ENCODE data around the gene SMIM36.

The SMIM36 gene

DNA sequence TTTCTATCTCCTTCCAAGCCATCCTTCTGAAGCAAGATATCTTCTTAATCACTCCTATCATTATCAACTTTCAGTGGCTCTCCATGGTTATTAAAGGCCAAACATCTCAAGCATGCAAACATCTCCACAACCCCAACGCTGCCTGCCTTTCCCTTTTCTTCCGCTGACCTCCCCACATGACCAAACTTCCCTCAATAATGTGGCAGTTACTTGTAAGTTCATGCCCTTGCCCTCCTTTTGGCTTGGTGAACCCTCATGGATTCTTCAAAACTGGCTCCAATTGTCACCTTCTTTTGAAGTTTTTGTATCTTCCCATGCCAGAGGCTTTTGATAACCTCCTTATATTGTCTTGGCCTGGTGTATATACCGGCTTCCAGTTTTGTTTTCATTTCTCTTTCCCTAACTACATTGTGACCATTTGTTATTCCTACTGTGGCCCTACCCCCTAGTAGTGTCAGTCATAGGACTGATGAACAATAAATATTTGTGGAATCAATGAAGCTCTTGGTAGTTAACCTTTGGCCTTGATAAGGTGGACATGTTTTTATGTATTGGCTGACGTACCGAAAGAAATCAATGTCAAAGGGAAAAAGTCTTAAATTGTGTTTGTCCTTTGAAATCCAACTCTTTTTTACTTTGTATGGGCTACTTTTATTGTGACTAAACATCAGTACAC is 19.9 kb upstream of the SMIM36 start (continued):
- TF ChIP-seq, protein P1, sequence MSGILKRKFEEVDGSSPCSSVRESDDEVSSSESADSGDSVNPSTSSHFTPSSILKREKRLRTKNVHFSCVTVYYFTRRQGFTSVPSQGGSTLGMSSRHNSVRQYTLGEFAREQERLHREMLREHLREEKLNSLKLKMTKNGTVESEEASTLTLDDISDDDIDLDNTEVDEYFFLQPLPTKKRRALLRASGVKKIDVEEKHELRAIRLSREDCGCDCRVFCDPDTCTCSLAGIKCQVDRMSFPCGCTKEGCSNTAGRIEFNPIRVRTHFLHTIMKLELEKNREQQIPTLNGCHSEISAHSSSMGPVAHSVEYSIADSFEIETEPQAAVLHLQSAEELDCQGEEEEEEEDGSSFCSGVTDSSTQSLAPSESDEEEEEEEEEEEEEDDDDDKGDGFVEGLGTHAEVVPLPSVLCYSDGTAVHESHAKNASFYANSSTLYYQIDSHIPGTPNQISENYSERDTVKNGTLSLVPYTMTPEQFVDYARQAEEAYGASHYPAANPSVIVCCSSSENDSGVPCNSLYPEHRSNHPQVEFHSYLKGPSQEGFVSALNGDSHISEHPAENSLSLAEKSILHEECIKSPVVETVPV (CRISPR knock-in tag; IDR thresholded peaks at IDR 0.05) = no peak
- TF ChIP-seq GLIS3 (CRISPR knock-in tag; IDR thresholded peaks at IDR 0.05) (no peak), BACH2 (CRISPR knock-in tag; IDR thresholded peaks at IDR 0.05; ENCODE audit: borderline replicate concordance) (no peak), SNAI2 (CRISPR knock-in tag; IDR thresholded peaks at IDR 0.05) (no peak), TOX (CRISPR knock-in tag; IDR thresholded peaks at IDR 0.05; ENCODE audit: borderline replicate concordance) (no peak)

DNA sequence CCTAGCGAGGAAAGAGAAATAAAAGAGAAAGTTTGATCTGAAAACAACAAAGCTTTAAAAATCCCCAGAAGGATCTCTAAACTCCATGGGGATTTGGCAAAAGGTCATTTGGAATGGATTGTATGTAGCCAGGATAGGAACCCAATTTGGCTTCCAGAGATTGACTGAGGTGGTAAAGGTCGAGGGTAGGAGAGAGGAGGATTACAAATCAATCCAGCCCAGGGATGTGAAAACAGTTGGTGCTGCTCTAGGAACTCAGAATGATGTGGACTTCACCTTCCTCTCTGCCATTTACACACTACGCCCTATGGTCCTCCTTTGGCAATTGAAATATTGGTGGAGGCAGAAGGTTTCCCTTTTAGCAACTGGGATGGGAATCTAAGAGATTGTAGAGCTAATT is 18.8 kb upstream of the SMIM36 start:
- TF ChIP-seq, protein P2, sequence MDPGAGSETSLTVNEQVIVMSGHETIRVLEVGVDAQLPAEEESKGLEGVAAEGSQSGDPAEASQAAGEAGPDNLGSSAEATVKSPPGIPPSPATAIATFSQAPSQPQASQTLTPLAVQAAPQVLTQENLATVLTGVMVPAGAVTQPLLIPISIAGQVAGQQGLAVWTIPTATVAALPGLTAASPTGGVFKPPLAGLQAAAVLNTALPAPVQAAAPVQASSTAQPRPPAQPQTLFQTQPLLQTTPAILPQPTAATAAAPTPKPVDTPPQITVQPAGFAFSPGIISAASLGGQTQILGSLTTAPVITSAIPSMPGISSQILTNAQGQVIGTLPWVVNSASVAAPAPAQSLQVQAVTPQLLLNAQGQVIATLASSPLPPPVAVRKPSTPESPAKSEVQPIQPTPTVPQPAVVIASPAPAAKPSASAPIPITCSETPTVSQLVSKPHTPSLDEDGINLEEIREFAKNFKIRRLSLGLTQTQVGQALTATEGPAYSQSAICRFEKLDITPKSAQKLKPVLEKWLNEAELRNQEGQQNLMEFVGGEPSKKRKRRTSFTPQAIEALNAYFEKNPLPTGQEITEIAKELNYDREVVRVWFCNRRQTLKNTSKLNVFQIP (CRISPR knock-in tag; IDR thresholded peaks at IDR 0.05; ENCODE audit: borderline replicate concordance, low read depth) = no peak
- TF ChIP-seq ZNF565 (CRISPR knock-in tag; conservative IDR thresholded peaks at IDR 0.05; ENCODE audit: low read depth) = no peak
- no peak for TF ChIP-seq ARNTL (CRISPR knock-in tag; IDR thresholded peaks at IDR 0.05; ENCODE audit: borderline replicate concordance, low read depth)
- TF ChIP-seq ZC3H10 (CRISPR knock-in tag; IDR thresholded peaks at IDR 0.05) = no peak
- no peak for TF ChIP-seq TOX (CRISPR knock-in tag; IDR thresholded peaks at IDR 0.05; ENCODE audit: borderline replicate concordance)
- TF ChIP-seq, protein P3, sequence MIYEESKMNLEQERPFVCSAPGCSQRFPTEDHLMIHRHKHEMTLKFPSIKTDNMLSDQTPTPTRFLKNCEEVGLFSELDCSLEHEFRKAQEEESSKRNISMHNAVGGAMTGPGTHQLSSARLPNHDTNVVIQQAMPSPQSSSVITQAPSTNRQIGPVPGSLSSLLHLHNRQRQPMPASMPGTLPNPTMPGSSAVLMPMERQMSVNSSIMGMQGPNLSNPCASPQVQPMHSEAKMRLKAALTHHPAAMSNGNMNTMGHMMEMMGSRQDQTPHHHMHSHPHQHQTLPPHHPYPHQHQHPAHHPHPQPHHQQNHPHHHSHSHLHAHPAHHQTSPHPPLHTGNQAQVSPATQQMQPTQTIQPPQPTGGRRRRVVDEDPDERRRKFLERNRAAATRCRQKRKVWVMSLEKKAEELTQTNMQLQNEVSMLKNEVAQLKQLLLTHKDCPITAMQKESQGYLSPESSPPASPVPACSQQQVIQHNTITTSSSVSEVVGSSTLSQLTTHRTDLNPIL (CRISPR knock-in tag; IDR thresholded peaks at IDR 0.05; ENCODE audit: low read depth) = no peak
- TF ChIP-seq ESRRG (CRISPR knock-in tag; IDR thresholded peaks at IDR 0.05) = no peak
- TF ChIP-seq OSR1 (CRISPR knock-in tag; IDR thresholded peaks at IDR 0.05) = no peak

DNA sequence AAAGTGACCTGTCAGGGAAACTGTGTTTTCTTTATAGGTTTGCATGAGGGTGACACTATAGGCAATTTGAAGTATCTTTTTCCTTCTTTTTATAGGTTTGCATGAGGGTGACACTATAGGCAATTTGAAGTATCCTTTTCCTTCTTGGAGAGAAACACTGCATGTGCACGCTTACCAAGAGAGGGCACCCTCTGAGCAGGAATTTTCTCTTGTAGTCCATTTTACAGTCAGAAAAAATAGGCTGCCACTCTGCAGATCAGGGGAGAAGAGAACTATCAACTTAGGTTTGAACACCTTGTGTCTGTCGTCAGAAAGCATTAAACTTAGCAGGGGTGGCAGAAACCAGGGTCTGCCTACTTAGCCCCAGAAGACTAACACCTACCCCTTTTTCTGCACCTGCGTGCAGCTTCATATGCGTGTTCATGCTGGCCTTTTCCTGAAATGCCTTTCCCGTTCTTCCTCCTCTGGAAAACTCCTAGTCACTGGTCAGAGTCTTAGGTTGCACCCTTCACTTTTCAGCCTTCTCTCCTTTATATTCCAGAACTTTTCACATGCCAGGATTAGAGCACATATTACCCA is 16.4 kb upstream of the SMIM36 start:
- TF ChIP-seq CSDC2 (CRISPR knock-in tag; IDR thresholded peaks at IDR 0.05) (no peak), OSR1 (CRISPR knock-in tag; IDR thresholded peaks at IDR 0.05) (no peak), RARB (CRISPR knock-in tag; IDR thresholded peaks at IDR 0.05) (no peak), ARNTL (CRISPR knock-in tag; IDR thresholded peaks at IDR 0.05; ENCODE audit: borderline replicate concordance, low read depth) (no peak), TOX (CRISPR knock-in tag; IDR thresholded peaks at IDR 0.05; ENCODE audit: borderline replicate concordance) (no peak), ZFP30 (CRISPR knock-in tag; IDR thresholded peaks at IDR 0.05) (no peak), GLIS3 (CRISPR knock-in tag; IDR thresholded peaks at IDR 0.05) (no peak), PPARA (CRISPR knock-in tag; IDR thresholded peaks at IDR 0.05; ENCODE audit: borderline replicate concordance) (no peak), ZNF8 (CRISPR knock-in tag; IDR thresholded peaks at IDR 0.05) (no peak), SNAI2 (CRISPR knock-in tag; IDR thresholded peaks at IDR 0.05) (no peak), TCF4 (CRISPR knock-in tag; IDR thresholded peaks at IDR 0.05; ENCODE audit: borderline replicate concordance) (no peak), BACH2 (CRISPR knock-in tag; IDR thresholded peaks at IDR 0.05; ENCODE audit: borderline replicate concordance) (no peak)
- TF ChIP-seq, protein P2 (CRISPR knock-in tag; IDR thresholded peaks at IDR 0.05; ENCODE audit: borderline replicate concordance, low read depth) = no peak
- TF ChIP-seq, protein P1 (CRISPR knock-in tag; IDR thresholded peaks at IDR 0.05) = no peak
- TF ChIP-seq, protein P4, sequence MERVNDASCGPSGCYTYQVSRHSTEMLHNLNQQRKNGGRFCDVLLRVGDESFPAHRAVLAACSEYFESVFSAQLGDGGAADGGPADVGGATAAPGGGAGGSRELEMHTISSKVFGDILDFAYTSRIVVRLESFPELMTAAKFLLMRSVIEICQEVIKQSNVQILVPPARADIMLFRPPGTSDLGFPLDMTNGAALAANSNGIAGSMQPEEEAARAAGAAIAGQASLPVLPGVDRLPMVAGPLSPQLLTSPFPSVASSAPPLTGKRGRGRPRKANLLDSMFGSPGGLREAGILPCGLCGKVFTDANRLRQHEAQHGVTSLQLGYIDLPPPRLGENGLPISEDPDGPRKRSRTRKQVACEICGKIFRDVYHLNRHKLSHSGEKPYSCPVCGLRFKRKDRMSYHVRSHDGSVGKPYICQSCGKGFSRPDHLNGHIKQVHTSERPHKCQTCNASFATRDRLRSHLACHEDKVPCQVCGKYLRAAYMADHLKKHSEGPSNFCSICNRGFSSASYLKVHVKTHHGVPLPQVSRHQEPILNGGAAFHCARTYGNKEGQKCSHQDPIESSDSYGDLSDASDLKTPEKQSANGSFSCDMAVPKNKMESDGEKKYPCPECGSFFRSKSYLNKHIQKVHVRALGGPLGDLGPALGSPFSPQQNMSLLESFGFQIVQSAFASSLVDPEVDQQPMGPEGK (CRISPR knock-in tag; IDR thresholded peaks at IDR 0.05; ENCODE audit: borderline replicate concordance) = no peak
- TF ChIP-seq, protein P5, sequence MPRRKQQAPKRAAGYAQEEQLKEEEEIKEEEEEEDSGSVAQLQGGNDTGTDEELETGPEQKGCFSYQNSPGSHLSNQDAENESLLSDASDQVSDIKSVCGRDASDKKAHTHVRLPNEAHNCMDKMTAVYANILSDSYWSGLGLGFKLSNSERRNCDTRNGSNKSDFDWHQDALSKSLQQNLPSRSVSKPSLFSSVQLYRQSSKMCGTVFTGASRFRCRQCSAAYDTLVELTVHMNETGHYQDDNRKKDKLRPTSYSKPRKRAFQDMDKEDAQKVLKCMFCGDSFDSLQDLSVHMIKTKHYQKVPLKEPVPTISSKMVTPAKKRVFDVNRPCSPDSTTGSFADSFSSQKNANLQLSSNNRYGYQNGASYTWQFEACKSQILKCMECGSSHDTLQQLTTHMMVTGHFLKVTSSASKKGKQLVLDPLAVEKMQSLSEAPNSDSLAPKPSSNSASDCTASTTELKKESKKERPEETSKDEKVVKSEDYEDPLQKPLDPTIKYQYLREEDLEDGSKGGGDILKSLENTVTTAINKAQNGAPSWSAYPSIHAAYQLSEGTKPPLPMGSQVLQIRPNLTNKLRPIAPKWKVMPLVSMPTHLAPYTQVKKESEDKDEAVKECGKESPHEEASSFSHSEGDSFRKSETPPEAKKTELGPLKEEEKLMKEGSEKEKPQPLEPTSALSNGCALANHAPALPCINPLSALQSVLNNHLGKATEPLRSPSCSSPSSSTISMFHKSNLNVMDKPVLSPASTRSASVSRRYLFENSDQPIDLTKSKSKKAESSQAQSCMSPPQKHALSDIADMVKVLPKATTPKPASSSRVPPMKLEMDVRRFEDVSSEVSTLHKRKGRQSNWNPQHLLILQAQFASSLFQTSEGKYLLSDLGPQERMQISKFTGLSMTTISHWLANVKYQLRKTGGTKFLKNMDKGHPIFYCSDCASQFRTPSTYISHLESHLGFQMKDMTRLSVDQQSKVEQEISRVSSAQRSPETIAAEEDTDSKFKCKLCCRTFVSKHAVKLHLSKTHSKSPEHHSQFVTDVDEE (CRISPR knock-in tag; IDR thresholded peaks at IDR 0.05) = no peak

More for the DNA sequence above, 18.8 kb upstream of the SMIM36 start:
- no peak for ATAC-seq

More for the DNA sequence above, 16.4 kb upstream of the SMIM36 start:
- peak; percentile 85 for ATAC-seq
